Left colon (tissue), 2 donors: ENCODE results near the gene APBA3. TPM values are rescaled to one million over a fixed set of nuclear protein-coding genes. Genes with fewer than 3 reads are reported as not detected.
"Not testable (repeated sequence)": the region's sequence is repeated elsewhere in the genome, so short reads cannot be mapped to it uniquely, and the experiment has no call there.

Source experiments
- ATAC-seq: fragments of 200-7000 bp; cut with Tn5 transposase; one replicate; pipeline ENCODE4 v1.9.1; 2020; ENCODE audit warnings: mild to moderate bottlenecking, moderate library complexity
- DNase-seq, 2 donors: peaks; one replicate each; pipeline ENCODE4 v3.0.0-alpha.2; 2020
- intact Hi-C, 2 donors: fragments of 100-400 bp; cut with DNase I in 1 of 2; cut with micrococcal nuclease in 1 of 2; formaldehyde crosslinking; loops; one replicate each; pipeline versions ENCODE4 v1.11.2 to v1.14.0; 2022; cut with DNase I, micrococcal nuclease
- total RNA-seq, 2 donors: library from RNA; stranded (reverse); fragmentation: NEBNext Ultra II Directional; extraction: Animal tissue kit (Norgen Biotek cat#: 25700); gene quantifications; one replicate each; pipeline ENCODE4 v1.2.1, GENCODE V29; 2021
- donor health status: DM: no; HTN: no; CAD: no.
- donor health status: DM: yes; HTN: yes; CAD: no.

APBA3 gene
- total RNA-seq, 2 donors from 2014 or later: 15.4 to 17.5 TPM

DNA sequence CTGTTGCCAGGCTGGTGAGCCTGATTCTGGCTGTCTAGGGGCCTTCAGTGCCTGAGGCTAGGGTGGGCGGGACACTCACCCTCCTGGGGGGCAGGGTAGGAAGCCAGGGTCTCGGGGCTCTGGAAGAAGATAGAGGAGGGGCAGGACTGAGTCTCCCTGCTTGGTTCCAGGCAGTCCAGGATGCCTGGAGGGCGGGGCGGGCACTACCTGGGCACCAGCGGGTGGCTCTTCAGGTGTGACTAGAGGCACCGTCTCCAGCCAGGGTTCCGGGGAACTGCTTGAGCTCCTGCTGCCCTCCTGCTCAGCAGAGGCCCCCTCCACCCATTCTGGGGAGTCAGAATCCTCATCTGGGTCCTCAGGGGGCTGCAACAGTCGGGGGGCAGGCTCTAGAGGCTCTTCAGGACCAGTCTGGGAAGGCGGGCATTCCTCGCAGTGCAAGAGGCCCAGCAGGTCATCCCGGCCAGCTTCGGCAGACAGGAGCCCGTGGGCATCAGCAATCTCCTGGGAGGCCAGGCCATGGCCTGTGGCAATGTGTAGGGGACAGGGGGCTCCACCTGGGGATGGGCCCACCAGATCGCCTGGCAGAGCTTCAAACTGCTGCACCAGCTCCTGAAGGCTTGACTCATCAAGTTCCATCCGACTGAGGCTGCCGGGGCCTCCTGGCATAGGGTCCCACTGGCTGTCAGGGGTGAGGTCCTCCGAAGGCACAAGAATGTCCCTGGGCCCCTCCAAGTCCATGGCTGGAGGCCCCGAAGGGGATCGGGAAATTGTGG is 1.8 kb downstream of the APBA3 start:
- ATAC-seq (no peak), DNase-seq (no peak)
- intact Hi-C loops: no loop called here

GRCh38 chr19:3758297-3758696 is 3.2 kb downstream of the APBA3 start:
- DNase-seq, ATAC-seq, intact Hi-C loops: not testable (repeated sequence)

GRCh38 chr19:3757705-3758104 is 3.8 kb downstream of the APBA3 start:
- intact Hi-C loops, DNase-seq, ATAC-seq: not testable (repeated sequence)

- DNase-seq: no peak
- intact Hi-C loops: no loop called here
- ATAC-seq: peak; percentile 3
Observed at GRCh38 chr19:3753631-3754410, 7.7 kb downstream of the APBA3 start.

DNA sequence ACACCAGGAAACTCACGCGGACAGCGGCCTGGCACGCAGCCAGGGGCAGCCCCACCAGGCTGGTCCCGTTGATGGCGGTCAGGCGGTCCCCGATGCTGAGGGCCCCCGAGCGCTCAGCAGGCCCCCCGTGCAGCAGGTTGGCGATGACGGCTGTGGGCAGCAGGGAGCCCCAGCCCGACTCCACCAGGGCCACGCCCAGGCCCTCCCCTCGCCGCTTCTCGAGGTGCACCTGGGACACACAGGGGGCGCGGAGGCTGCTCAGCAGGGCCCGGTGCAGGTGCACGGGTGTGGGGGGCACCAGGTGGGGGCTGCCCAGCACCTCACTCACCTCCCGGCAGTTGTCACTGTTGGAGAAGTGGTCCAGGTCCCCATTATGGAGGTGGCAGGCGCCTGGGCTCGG is 9.0 kb downstream of the APBA3 start:
- ATAC-seq (peak; percentile 15), DNase-seq (no peak)
- intact Hi-C loops: no loop called here

DNA sequence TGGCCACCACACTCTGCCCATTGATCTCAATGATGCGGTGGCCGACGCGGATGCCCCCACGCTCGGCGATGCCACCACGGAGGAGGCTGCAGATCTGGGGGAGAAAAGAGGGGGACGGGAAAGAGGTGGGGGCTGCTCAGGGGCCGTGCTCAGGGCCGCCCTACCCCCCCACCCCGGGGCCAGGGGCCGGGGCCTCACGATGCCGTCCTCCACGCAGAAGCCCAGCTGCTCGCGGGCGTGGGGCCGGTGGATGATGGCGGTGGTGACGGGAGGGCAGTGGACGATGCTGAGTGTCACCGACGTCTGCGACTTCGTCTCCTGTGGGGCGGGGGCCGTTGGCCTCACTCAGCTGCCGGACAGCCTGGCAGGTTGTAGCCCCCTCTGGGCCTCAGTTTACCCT is 10.3 kb downstream of the APBA3 start:
- ATAC-seq (no peak), DNase-seq (no peak)
- intact Hi-C loops: no loop called here

DNA sequence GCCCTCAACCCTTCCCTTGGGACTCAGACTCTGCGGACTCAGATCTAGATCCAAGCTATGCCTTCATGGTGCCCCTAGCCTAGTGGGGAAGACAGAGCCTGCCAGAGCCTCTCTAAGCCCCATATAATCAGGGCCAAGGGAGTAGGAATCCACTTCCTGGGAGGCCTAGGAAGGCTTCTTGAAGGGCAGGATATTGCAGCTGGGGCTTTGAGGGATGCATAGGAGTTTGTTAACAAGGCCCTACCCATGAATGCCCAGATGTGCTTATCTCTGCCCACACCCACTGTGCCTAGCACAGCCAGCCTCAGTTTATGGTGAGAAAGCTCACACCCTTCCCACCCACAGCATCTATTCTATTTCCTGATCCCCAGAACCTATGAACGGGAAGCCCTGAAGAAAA is 11.3 kb downstream of the APBA3 start:
- intact Hi-C loops: no loop called here
- DNase-seq: no peak
- ATAC-seq: no peak

DNA sequence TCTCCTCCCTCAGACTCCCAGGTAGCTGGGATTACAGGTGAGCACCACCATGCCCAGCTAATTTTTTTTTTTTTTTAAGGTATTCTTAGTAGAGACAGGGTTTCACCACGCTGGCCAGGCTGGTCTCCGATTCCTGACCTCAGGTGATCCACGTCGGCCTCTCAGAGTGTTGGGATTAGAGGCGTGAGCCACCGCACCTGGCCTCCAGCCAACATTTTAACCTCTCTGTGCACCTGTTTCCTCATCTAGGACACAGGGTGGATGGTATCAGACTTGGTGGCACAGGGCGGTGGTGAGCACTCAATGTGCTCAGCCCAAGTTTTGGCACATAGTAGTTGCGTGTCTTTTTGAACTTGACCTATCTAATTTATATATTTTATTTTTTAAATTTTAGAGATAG is 12.5 kb downstream of the APBA3 start:
- DNase-seq: no peak
- intact Hi-C loops: no loop called here
- peak; percentile 21 for ATAC-seq

DNA sequence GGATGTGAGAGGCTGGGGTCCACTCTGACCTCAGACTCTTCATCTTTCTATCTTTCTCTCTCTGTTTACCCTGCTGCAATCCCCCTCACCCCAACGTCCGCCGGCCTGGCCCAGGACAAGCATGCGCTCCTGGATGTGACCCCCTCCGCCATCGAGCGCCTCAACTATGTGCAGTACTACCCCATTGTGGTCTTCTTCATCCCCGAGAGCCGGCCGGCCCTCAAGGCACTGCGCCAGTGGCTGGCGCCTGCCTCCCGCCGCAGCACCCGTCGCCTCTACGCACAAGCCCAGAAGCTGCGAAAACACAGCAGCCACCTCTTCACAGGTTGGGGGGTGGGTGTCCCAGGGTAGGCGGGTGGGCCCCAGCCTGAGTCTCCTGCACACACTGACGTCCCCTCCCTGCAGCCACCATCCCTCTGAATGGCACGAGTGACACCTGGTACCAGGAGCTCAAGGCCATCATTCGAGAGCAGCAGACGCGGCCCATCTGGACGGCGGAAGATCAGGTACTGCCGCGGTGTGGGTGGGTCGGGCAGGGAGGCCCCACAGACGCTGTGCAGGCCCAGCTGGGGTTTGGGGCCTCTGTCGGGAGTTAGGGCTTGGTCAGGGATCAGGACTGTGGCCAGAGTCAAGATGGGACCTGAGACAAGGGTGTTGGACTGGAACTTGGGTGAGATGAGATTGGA is 15.0 kb downstream of the APBA3 start:
- DNase-seq (no peak), ATAC-seq (no peak)
- intact Hi-C loops: no loop called here

GRCh38 chr19:3745363-3746045 is 16.0 kb downstream of the APBA3 start:
- no peak for ATAC-seq

DNA sequence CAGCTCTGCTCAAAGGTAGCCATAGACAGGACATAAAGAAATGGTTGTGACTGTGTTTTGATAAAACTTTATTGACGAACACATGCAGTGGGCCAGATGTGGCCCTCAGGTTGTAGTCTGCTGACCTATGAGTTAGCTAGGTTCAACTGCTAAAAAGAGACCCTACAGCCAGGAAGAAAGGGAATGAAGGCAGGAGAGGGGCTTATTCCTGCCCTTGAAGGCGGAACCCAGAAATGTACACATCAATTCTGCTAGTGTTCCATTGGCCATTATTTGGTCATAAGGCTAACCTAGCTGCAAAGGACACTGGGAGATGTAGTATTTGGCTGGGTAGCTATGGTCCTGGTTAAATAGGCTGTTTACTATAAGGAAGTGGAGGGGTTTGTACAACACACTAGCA is 18.0 kb downstream of the APBA3 start:
- intact Hi-C loops: no loop called here
- no peak for DNase-seq
- ATAC-seq: peak; percentile 19

More at GRCh38 chr19:3745363-3746045, 16.0 kb downstream of the APBA3 start:
- DNase-seq: no peak
- intact Hi-C loops: no loop called here

DNA sequence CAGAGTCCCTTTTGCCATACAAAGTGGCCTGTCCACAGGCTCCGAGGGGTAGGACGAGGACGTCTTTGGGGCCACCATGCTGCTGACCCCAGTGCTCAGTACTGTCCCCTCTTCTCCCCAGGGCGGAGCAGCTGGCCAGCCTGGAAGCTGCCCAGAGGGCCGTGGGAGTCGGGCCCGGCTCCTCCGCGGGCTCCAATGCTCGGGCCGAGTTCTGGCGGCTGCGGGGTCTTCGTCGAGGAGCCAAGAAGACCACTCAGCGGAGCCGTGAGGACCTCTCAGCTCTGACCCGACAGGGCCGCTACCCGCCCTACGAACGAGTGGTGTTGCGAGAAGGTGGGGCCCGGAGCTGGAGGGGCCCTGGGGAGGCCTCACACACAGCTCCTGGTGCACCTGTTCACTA is 21.1 kb downstream of the APBA3 start:
- intact Hi-C loops: no loop called here
- DNase-seq: no peak
- ATAC-seq: no peak

DNA sequence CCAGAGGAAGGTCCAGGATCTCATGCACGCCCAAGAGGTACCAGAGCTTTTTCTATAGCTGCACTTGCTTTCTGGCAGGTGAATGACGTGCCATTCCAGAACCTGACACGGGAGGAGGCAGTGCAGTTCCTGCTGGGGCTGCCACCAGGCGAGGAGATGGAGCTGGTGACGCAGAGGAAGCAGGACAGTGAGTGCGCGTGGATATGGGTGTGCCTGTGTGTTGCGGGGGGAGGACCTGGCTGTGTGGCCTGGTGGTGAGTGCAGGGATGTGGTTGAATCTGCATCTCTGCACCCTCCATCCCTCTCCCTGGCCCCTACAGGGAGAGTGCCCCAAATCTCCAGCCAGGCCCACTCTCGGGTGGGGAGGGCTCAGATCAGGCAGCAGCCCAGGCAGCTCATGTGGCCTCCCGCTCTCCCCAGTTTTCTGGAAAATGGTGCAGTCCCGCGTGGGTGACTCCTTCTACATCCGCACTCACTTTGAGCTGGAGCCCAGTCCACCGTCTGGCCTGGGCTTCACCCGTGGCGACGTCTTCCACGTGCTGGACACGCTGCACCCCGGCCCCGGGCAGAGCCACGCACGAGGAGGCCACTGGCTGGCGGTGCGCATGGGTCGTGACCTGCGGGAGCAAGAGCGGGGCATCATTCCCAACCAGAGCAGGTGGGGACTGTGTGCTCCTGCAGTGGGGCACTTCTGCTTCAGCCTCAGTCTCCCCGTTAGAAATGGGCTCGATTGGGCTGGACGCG is 22.8 kb downstream of the APBA3 start:
- DNase-seq: no peak
- ATAC-seq: peak; percentile 9
- intact Hi-C loops: no loop called here

- ATAC-seq (no peak), DNase-seq (no peak)
- intact Hi-C loops: no loop called here
Observed at GRCh38 chr19:3737487-3738205, 23.8 kb downstream of the APBA3 start.

DNA sequence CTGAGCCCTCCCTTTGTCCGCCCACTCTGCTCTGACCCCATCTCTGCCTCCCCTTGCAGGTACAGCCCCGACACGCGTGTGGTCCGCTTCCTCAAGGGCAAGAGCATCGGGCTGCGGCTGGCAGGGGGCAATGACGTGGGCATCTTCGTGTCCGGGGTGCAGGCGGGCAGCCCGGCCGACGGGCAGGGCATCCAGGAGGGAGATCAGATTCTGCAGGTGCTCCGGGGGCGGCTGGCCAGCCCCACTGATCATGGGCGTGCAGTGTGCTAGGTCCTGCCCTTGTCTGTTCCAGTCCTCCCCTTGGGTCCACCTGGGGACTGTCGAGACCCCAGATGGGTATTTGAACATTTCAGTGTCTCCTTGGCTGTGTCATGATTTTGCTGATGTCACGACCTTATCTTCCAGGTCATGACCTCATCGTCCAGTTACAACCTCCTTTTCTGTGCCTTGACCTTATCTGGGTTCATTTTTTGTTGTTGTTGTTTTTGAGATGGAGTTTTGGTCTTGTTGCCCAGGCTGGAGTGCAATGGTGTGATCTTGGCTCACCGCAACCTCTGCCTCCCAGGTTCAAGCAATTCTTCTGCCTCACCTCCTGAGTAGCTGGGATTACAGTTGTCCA is 25.3 kb downstream of the APBA3 start:
- intact Hi-C loops: no loop called here
- DNase-seq (no peak), ATAC-seq (no peak)

- DNase-seq (no peak), ATAC-seq (no peak)
- intact Hi-C loops: no loop called here
Observed at GRCh38 chr19:3734310-3734600, 27.2 kb downstream of the APBA3 start.

- intact Hi-C loops: no loop called here
- no peak for DNase-seq
- no peak for ATAC-seq
Observed at GRCh38 chr19:3733549-3734309, 27.8 kb downstream of the APBA3 start.
